HG02938 (cell line): ENCODE data around the gene OR1M1.
A peak's percentile ranks its signal among the peaks of the same experiment; 100 is the strongest.

Experiments
- ATAC-seq: cut with Tn5 transposase; IDR thresholded peaks from one replicate; pipeline ENCODE4 v1.9.1; 2021; ENCODE audit warnings: mild to moderate bottlenecking, moderate library complexity; ENCODE audit not compliant: unreplicated experiment

Gene OR1M1

GRCh38 chr19:9075064-9075949 lies 11.6 kb upstream of the OR1M1 start:
- no peak for ATAC-seq

GRCh38 chr19:9076901-9077300 lies 10.0 kb upstream of the OR1M1 start:
- ATAC-seq, result no peak

- ATAC-seq, result no peak
These were observed 8.2 kb upstream of the OR1M1 start for GRCh38 chr19:9078651-9079050.

GRCh38 chr19:9107375-9107774 lies 20.5 kb downstream of the OR1M1 start, which contains the start of gene OR7G2:
OR7G2 (minus strand) TSS chr19:9107475; CDS start chr19:9103243, 4,232 bp downstream.
- no peak for ATAC-seq

DNA sequence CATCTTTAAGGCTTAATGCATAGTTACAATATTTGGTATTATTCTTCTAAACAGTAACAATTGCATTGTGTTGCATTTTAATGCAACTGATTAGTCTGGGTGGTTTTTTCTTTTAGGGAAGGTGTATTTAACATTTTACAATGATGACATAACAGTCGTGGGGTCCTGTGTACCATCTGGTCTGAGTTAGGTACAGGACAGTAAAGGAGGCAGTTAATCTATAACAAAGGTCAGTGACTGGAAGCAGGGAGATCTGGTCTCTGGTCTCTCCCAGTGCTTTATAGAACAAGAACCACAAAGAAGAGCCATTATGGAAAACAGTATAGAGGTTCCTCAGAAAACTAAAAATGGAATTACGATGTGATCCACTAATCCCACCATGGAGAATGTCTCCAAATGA lies 23.1 kb downstream of the OR1M1 start:
- no peak for ATAC-seq

DNA sequence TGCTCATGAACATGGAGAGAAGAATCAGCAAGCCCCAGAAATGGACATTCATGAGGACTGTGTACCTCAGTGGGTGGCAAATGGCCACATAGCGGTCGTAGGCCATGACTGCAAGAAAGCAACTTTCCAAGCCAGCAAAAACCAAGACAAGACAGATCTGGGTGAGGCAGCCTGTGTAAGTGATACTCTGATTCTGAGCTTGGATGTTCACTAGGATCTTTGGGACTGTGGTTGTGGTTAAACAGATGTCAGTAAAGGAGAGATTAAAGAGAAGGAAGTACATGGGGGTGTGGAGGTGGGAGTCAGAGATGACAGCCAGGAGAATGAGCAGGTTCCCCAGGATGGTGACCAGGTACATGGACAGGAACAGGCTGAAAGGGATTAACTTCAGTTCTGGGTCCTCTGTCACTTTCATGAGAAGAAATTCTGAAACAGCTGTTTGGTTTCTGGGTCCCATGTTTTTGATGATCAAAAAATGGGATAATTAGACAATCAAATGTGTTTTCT lies 28.5 kb downstream of the OR1M1 start, which contains the start of gene OR7G1:
OR7G1 (minus strand) TSS at position 457 of the 507 bp plus-strand sequence; CDS start at position 457, 0 bp downstream.
- ATAC-seq, result no peak

GRCh38 chr19:9116547-9116946 lies 29.7 kb downstream of the OR1M1 start:
- ATAC-seq, result no peak

DNA sequence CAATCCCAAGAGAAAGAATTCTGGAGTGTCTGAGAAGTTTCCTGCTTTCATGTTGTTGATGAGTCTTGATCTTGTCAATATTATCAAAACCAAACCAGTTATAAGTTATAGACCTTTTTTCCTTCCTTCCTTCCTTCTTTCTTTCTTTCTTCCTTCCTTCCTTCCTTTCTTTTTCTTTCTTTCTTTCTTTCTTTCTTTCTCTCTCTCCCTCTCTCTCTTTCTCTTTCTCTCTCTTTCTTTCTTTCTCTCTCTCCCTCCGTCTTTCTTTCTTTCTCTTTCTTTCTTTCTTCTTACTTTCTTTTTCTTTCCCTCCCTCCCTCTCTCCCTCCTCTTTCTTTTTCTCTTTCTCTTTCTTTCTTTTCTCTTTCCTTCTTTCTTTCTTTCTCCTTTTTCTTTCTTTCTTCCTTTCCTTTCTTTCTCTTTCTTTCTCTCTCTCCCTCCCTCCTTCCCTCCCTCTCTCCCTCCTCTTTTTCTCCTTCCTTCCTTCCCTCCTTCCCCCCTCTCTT lies 40.1 kb downstream of the OR1M1 start, which contains the start of gene OR7G3:
OR7G3 (minus strand) TSS at position 51 of the 506 bp plus-strand sequence; CDS start at position 51, 0 bp downstream.
- no peak for ATAC-seq

DNA sequence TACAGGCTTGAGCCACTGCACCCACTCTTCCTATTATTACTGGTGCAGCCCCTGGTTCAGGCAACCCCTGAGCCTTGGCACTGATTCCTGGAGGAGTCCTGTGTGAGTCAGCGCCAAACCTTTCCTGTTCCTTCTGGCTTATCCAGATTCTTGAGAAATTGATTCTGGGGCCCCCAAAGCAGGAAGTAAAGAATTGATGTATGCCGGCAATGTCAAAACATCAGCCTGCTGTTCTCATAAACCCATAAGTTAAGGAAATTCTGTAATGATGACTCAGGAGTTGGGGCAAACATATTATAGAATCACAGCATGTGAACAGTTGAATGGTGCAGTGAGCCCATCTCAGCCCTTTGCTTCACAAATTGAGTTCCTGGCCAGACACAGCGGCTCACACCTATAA lies 41.3 kb downstream of the OR1M1 start:
- no peak for ATAC-seq

DNA sequence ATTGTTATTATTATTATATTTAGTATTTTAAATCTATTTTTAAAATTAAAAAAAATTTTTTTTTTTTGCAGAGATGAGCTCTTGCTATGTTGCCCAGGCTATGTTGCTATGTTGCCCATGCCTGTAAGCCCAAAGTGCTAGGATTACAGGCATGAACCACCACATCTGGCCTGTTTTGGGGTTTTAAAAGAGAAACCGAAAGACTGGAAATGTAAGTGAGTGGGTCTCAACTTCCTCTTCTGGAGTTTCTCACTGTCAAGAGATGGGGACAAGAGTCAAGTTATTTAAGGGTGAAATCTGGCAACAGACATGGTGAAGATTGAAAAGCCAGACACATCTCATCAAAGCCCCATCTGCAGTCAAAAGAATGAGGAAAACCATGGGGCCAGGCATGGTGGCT lies 44.1 kb downstream of the OR1M1 start:
- ATAC-seq, result no peak

- no peak for ATAC-seq
These were observed 45.6 kb downstream of the OR1M1 start for GRCh38 chr19:9132422-9132821.

DNA sequence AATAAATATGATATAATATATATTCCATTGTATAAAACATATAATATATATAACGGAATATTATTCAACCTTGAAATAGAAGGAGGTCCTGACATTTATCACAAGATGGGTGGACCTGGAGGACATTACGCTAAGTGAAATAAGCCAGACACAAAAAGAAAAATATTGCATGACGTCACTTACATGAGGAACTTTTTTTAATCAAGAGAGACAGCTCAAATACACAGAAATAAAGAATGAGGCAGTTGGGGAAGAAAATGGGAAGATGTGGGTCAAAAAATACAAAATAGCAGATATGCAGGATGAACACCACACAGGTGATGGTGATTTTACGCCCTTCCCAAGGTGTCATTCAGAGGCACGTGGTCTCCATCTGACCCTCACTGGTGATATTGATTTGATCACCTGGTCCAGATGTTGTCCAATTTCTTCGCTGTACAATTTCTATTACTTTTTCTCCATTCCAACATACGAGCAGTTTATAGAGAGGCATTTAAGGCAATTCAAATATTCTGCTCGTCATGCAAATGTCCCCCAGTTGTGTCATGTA lies 52.8 kb downstream of the OR1M1 start:
- ATAC-seq, result no peak

GRCh38 chr19:9140159-9140874 lies 53.5 kb downstream of the OR1M1 start, which contains the start of gene ZNF317:
ZNF317 (plus strand) TSS chr19:9140397; CDS start chr19:9156017, 15,620 bp downstream.
- peak; percentile 88 for ATAC-seq

- no peak for ATAC-seq
These were observed 58.1 kb downstream of the OR1M1 start for GRCh38 chr19:9144920-9145319.
